Breast epithelium (tissue), 3 donors: ENCODE results near the gene DPPA4.
"Not testable (repeated sequence)": the region's sequence is repeated elsewhere in the genome, so short reads cannot be mapped to it uniquely, and the experiment has no call there.

Experiments used
- POLR2A ChIP-seq: fragments of 450-650 bp; IDR thresholded peaks from one replicate; pipeline ENCODE4 v1.6.1; 2016; ENCODE audit warnings: antibody characterized with exemption, mild to moderate bottlenecking, moderate library complexity
- POLR2AphosphoS5 ChIP-seq, 3 donors: sonication (generic); formaldehyde crosslinking; IDR thresholded peaks; one replicate each; pipeline ENCODE4 v1.6.1; 2017; ENCODE audit warnings: antibody characterized with exemption in 3 of 3
- TF ChIP-seq, protein P1 (sequence below), 3 donors: fragments of 450-650 bp; IDR thresholded peaks; one replicate each; pipeline ENCODE4 v1.5.1; 2016 to 2017; ENCODE audit warnings: antibody characterized with exemption in 3 of 3, mild to moderate bottlenecking in 3 of 3, moderate library complexity in 3 of 3

DNA sequence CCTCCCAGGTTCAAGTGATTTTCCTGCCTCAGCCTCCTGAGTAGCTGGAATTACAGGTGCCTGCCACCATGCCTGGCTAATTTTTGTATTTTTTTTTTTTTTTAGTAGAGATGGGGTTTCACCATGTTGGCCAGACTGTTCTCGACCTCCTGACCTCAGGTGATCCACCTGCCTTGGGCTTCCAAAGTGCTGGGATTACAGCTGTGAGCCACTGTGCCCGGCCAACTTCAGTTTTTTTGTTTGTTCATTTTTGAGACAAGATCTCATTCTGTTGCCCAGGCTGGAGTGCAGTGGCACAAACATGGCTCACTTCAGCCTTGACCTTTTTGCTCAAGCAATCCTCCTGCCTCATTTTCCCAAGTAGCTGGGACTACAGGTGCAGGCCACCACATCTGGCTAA, 21.5 kb upstream of the DPPA4 start:
- TF ChIP-seq, protein P1, sequence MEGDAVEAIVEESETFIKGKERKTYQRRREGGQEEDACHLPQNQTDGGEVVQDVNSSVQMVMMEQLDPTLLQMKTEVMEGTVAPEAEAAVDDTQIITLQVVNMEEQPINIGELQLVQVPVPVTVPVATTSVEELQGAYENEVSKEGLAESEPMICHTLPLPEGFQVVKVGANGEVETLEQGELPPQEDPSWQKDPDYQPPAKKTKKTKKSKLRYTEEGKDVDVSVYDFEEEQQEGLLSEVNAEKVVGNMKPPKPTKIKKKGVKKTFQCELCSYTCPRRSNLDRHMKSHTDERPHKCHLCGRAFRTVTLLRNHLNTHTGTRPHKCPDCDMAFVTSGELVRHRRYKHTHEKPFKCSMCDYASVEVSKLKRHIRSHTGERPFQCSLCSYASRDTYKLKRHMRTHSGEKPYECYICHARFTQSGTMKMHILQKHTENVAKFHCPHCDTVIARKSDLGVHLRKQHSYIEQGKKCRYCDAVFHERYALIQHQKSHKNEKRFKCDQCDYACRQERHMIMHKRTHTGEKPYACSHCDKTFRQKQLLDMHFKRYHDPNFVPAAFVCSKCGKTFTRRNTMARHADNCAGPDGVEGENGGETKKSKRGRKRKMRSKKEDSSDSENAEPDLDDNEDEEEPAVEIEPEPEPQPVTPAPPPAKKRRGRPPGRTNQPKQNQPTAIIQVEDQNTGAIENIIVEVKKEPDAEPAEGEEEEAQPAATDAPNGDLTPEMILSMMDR (IDR thresholded peaks at IDR 0.05): not testable (repeated sequence)
- TF ChIP-seq POLR2AphosphoS5 (IDR thresholded peaks at IDR 0.05); POLR2A: not testable (repeated sequence)
